Neuron (in vitro differentiated cells): ENCODE measurements around the gene GNB2.
"Not testable (repeated sequence)": the region's sequence is repeated elsewhere in the genome, so short reads cannot be mapped to it uniquely, and the experiment has no call there.

Experiments used
- H2AFZ ChIP-seq: one replicate; pipeline ENCODE4 v1.6.1; 2013; ENCODE audit warnings: low read depth, mild to moderate bottlenecking, inconsistent platforms, low read length, moderate library complexity
- H3K27me3 ChIP-seq: one replicate; pipeline ENCODE4 v1.6.1; 2013; ENCODE audit warnings: low read length; ENCODE audit not compliant: insufficient read depth
- H3K36me3 ChIP-seq: one replicate; pipeline ENCODE4 v1.6.1; 2013; ENCODE audit warnings: low read length; ENCODE audit not compliant: insufficient read depth
- H3K4me1 ChIP-seq: one replicate; pipeline ENCODE4 v1.6.1; 2013; ENCODE audit warnings: low read length; ENCODE audit not compliant: insufficient read depth
- H3K4me3 ChIP-seq: 2 replicates; pipeline ENCODE4 v1.5.1; 2013; ENCODE audit warnings: mild to moderate bottlenecking, low read length, moderate library complexity
- H3K9me3 ChIP-seq: one replicate; pipeline ENCODE4 v1.6.1; 2013; ENCODE audit warnings: low read length

The GNB2 gene

GRCh38 chr7:100705753-100706671 lies 32.5 kb downstream of the GNB2 start, which contains the start of gene POP7:
Gene POP7 (plus strand): TSS chr7:100706121. CDS start chr7:100706831, 710 bp downstream.
- Histone ChIP-seq H3K4me1 (peaks cover 16% of the 10 kb centered on the region), H3K9me3 (no peaks in the 10 kb centered on the region), H3K27me3 (no peaks in the 10 kb centered on the region), H3K36me3 (peaks cover 16% of the 10 kb centered on the region), H2AFZ (peak within 1 kb of the TSS; percentile 88), H3K4me3 (peak within 1 kb of the TSS; percentile 94)

GRCh38 chr7:100706672-100707311 lies 33.3 kb downstream of the GNB2 start:
- Histone ChIP-seq H3K36me3 (peaks cover 16% of the 10 kb centered on the region), H3K4me1 (peaks cover 16% of the 10 kb centered on the region), H3K27me3 (no peaks in the 10 kb centered on the region), H2AFZ (no peak overlapping the region), H3K9me3 (no peaks in the 10 kb centered on the region), H3K4me3 (peak overlapping the region; percentile 94)

GRCh38 chr7:100708395-100708794 lies 34.9 kb downstream of the GNB2 start:
- H2AFZ ChIP-seq: no peak overlapping the region
- peaks cover 16% of the 10 kb centered on the region for H3K4me1 ChIP-seq
- no peaks in the 10 kb centered on the region for H3K9me3 ChIP-seq
- no peak overlapping the region for H3K4me3 ChIP-seq
- H3K27me3 ChIP-seq: no peaks in the 10 kb centered on the region
- H3K36me3 ChIP-seq: peaks cover 16% of the 10 kb centered on the region

GRCh38 chr7:100710452-100710851 lies 36.9 kb downstream of the GNB2 start:
- Histone ChIP-seq H2AFZ (no peak overlapping the region), H3K9me3 (no peaks in the 10 kb centered on the region), H3K4me1 (peaks cover 11% of the 10 kb centered on the region), H3K27me3 (no peaks in the 10 kb centered on the region), H3K36me3 (peaks cover 16% of the 10 kb centered on the region), H3K4me3 (no peak overlapping the region)

GRCh38 chr7:100711369-100711768 lies 37.8 kb downstream of the GNB2 start:
- Histone ChIP-seq H3K27me3 (no peaks in the 10 kb centered on the region), H3K4me3 (no peak overlapping the region), H3K4me1 (peaks cover 11% of the 10 kb centered on the region), H3K9me3 (no peaks in the 10 kb centered on the region), H3K36me3 (peaks cover 16% of the 10 kb centered on the region), H2AFZ (no peak overlapping the region)

GRCh38 chr7:100714725-100715124 lies 41.2 kb downstream of the GNB2 start:
- H3K36me3 ChIP-seq: no peaks in the 10 kb centered on the region
- no peak overlapping the region for H3K4me3 ChIP-seq
- no peaks in the 10 kb centered on the region for H3K4me1 ChIP-seq
- H2AFZ ChIP-seq: no peak overlapping the region
- no peaks in the 10 kb centered on the region for H3K9me3 ChIP-seq
- peaks cover 5% of the 10 kb centered on the region for H3K27me3 ChIP-seq

- H3K36me3 ChIP-seq, H3K9me3 ChIP-seq, H2AFZ ChIP-seq, H3K4me3 ChIP-seq, H3K4me1 ChIP-seq: not testable (repeated sequence)
- peaks cover 26% of the 10 kb centered on the region for H3K27me3 ChIP-seq
Measured at GRCh38 chr7:100717073-100717472, 43.5 kb downstream of the GNB2 start.

GRCh38 chr7:100719523-100720278 lies 46.2 kb downstream of the GNB2 start:
- Histone ChIP-seq H3K9me3 (no peaks in the 10 kb centered on the region), H3K27me3 (peaks cover 43% of the 10 kb centered on the region), H2AFZ (no peak overlapping the region), H3K4me3 (no peak overlapping the region), H3K36me3 (no peaks in the 10 kb centered on the region), H3K4me1 (no peaks in the 10 kb centered on the region)

- Histone ChIP-seq H3K4me3 (no peak within 1 kb of the TSS), H3K4me1 (no peaks in the 10 kb centered on the region), H2AFZ (no peak within 1 kb of the TSS), H3K9me3 (no peaks in the 10 kb centered on the region), H3K27me3 (peaks cover 43% of the 10 kb centered on the region), H3K36me3 (no peaks in the 10 kb centered on the region)
Measured at GRCh38 chr7:100720279-100720670, 46.7 kb downstream of the GNB2 start, which contains the start of gene EPO. Gene EPO (plus strand): TSS chr7:100720468. CDS start chr7:100720981, 513 bp downstream.

- peaks cover 43% of the 10 kb centered on the region for H3K27me3 ChIP-seq
Measured at GRCh38 chr7:100720671-100721504, 47.3 kb downstream of the GNB2 start.

GRCh38 chr7:100721505-100721812 lies 47.9 kb downstream of the GNB2 start:
- Histone ChIP-seq H3K4me3 (no peak overlapping the region), H3K27me3 (peaks cover 43% of the 10 kb centered on the region)

More at GRCh38 chr7:100720671-100721504, 47.3 kb downstream of the GNB2 start:
- Histone ChIP-seq H2AFZ (no peak overlapping the region), H3K9me3 (no peaks in the 10 kb centered on the region), H3K4me3 (no peak overlapping the region), H3K4me1 (no peaks in the 10 kb centered on the region), H3K36me3 (no peaks in the 10 kb centered on the region)

GRCh38 chr7:100722480-100723212 lies 49.1 kb downstream of the GNB2 start:
- Histone ChIP-seq H3K36me3 (no peaks in the 10 kb centered on the region), H3K4me3 (no peak overlapping the region), H2AFZ (no peak overlapping the region), H3K27me3 (peaks cover 47% of the 10 kb centered on the region), H3K4me1 (no peaks in the 10 kb centered on the region), H3K9me3 (no peaks in the 10 kb centered on the region)

More at GRCh38 chr7:100721505-100721812, 47.9 kb downstream of the GNB2 start:
- no peaks in the 10 kb centered on the region for H3K9me3 ChIP-seq
- no peaks in the 10 kb centered on the region for H3K36me3 ChIP-seq
- no peak overlapping the region for H2AFZ ChIP-seq
- no peaks in the 10 kb centered on the region for H3K4me1 ChIP-seq
